DND-41 (cell line): Measurements from ENCODE around the gene FBXO41.
A peak's percentile ranks its signal among the peaks of the same experiment; 100 is the strongest.

ENCODE experiments used
- ATAC-seq: fragments of 200-7000 bp; cut with Tn5 transposase; 3 replicates; pipeline ENCODE4 v1.9.1; 2021; ENCODE audit warnings: low read depth; ENCODE audit not compliant: insufficient read depth
- DNase-seq: peaks from one replicate; pipeline ENCODE4 v3.0.0-alpha.2; 2020
- H2AFZ ChIP-seq: 2 replicates; pipeline ENCODE4 v1.6.0; 2012; ENCODE audit warnings: low read depth, low read length
- H3K27ac ChIP-seq: 2 replicates; pipeline ENCODE4 v1.5.1; 2012; ENCODE audit warnings: low read length, inconsistent platforms
- H3K27me3 ChIP-seq: fragments of 200-600 bp; sonication (generic); 2 replicates; pipeline ENCODE4 v1.6.0; 2012; ENCODE audit warnings: low read length, mild to moderate bottlenecking, inconsistent platforms; ENCODE audit not compliant: insufficient read depth, poor library complexity
- H3K36me3 ChIP-seq: 2 replicates; pipeline ENCODE4 v1.5.1; 2012; ENCODE audit warnings: low read length, inconsistent platforms; ENCODE audit not compliant: insufficient read depth
- H3K4me1 ChIP-seq: 2 replicates; pipeline ENCODE4 v1.5.1; 2012; ENCODE audit warnings: mild to moderate bottlenecking, low read length; ENCODE audit not compliant: insufficient read depth
- H3K4me2 ChIP-seq: 2 replicates; pipeline ENCODE4 v1.6.0; 2012; ENCODE audit warnings: mild to moderate bottlenecking, moderate library complexity, low read length, inconsistent platforms; ENCODE audit not compliant: insufficient read depth
- H3K4me3 ChIP-seq, 2 experiments: fragments of 200-600 bp in 1 of 2; shearing (Covaris generic) in 1 of 2; 2 replicates each; pipeline ENCODE4 v1.5.1; 2012 to 2016; ENCODE audit warnings: inconsistent platforms in 2 of 2, low read length in 2 of 2, mild to moderate bottlenecking in 2 of 2, low read depth in 1 of 2, moderate library complexity in 1 of 2
- H3K79me2 ChIP-seq: 2 replicates; pipeline ENCODE4 v1.6.0; 2012; ENCODE audit warnings: low read length, inconsistent platforms; ENCODE audit not compliant: insufficient read depth
- H3K9ac ChIP-seq: 2 replicates; pipeline ENCODE4 v1.6.0; 2012; ENCODE audit warnings: low read depth, mild to moderate bottlenecking, inconsistent platforms, low read length, moderate library complexity
- H3K9me3 ChIP-seq: 2 replicates; pipeline ENCODE4 v1.5.1; 2012; ENCODE audit warnings: low read length, moderate library complexity, mild to moderate bottlenecking, inconsistent platforms; ENCODE audit not compliant: insufficient read depth, severe bottlenecking
- H4K20me1 ChIP-seq: 2 replicates; pipeline ENCODE4 v1.6.0; 2012; ENCODE audit warnings: low read length; ENCODE audit not compliant: insufficient read depth
- CTCF ChIP-seq: IDR thresholded peaks from 2 replicates; pipeline ENCODE4 v1.5.1; 2012; ENCODE audit warnings: borderline replicate concordance, low read length, moderate library complexity, mild to moderate bottlenecking; ENCODE audit not compliant: poor library complexity, severe bottlenecking; ENCODE audit errors: extremely low read depth
- EZH2 ChIP-seq: IDR thresholded peaks from 3 replicates; pipeline ENCODE4 v1.6.1; 2012; ENCODE audit warnings: borderline replicate concordance, low read depth, mild to moderate bottlenecking, moderate library complexity, low read length, inconsistent platforms; ENCODE audit not compliant: severe bottlenecking

FBXO41 gene

DNA sequence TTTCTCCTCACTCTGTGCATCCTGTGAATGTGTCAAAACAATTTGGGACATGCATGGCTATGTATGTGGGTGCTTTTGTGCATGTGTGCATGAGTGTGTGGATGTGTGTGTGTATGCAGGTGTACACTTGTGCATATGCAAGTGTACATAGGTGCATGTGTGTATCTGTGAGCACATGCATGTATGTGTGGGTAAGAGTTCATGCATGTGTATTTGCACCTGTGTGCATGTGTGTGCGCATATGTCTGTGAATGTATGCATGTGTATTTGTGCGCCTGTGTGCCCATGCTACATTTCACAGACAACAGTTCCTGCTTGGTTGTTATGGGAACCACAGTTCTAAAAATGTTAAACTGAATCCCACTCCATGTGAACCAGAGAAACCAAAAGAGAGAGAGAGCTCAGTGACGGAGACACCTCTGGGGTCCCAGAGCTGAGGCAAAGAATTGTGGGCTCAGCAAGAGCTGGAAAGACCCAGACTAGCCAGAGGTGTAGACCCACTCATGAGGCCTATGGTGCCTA is 1.9 kb upstream of the FBXO41 start:
- Histone ChIP-seq H3K4me1 (peaks cover 31% of the 10 kb centered on the region), H3K79me2 (peaks cover 30% of the 10 kb centered on the region), H2AFZ (no peak overlapping the region), H3K27ac (no peak overlapping the region), H3K27me3 (no peaks in the 10 kb centered on the region), H3K4me2 (peak overlapping the region; percentile 89; the same call in 1 of the 2 replicates), H3K9me3 (no peaks in the 10 kb centered on the region), H3K9ac (no peak overlapping the region), H4K20me1 (peaks cover 10% of the 10 kb centered on the region; the same call in 1 of the 2 replicates), H3K4me3 (no peak overlapping the region), H3K36me3 (peaks cover 6% of the 10 kb centered on the region)
- ATAC-seq (no peak), DNase-seq (no peak)
- TF ChIP-seq CTCF: no peak
- no peak for TF ChIP-seq EZH2

- ATAC-seq (peak; percentile 71), DNase-seq (peak; percentile 78)
- Histone ChIP-seq H4K20me1 (peaks cover 20% of the 10 kb centered on the region; the same call in 1 of the 2 replicates), H3K4me1 (peaks cover 39% of the 10 kb centered on the region), H3K9ac (peak overlapping the region; percentile 86), H3K4me2 (peak overlapping the region; percentile 89), H3K9me3 (no peaks in the 10 kb centered on the region), H3K36me3 (peaks cover 16% of the 10 kb centered on the region), H3K27ac (peak overlapping the region; percentile 92), H3K79me2 (peaks cover 39% of the 10 kb centered on the region), H3K4me3 (peak overlapping the region; percentile 68 to 70; a peak in 3 of 4 replicates), H2AFZ (peak overlapping the region; percentile 93), H3K27me3 (no peaks in the 10 kb centered on the region)
- TF ChIP-seq CTCF (peak; percentile 46), EZH2 (no peak)
Measured at GRCh38 chr2:73285159-73285739, 971 bp upstream of the FBXO41 start.

DNA sequence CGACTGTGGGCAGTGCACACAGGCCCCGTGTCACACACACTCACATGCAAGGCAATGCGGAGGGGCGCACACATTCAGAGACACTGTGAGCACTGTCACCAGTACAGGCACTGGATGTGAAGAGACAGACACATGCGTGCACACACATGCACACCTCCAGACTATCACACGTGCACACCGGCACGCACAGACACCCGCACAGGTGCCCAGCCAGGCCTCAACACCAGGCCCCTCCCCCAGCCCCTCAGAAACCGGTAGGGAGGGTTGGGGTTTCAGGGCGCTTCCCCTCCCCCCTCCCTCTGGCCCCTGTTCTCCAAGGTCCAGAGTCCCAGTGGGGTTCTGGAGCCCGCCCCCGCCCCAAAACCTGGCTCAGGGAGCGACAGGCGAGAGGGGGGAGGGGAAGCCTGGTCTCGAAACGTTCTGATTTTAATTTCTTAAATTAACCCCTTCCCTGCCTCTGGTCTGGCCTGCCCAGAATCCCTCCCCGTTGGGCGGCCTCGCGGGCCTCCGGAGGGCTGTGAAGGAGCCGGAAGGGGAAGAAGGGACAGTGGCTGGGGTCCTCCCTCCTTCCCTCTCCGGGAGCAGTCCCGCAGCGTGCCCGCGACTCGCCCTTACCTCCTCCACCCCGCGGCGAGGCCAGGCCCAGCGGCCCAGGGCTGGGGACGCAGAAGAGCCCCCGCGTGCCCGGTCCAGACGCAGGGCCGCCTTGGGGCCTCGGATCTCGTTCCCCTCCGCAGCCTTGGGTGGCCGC is 558 bp downstream of the FBXO41 start:
- Histone ChIP-seq H3K79me2 (peaks cover 54% of the 10 kb centered on the region), H3K27me3 (no peaks in the 10 kb centered on the region), H3K36me3 (peaks cover 21% of the 10 kb centered on the region), H2AFZ (peak overlapping the region; percentile 93), H3K27ac (peak overlapping the region; percentile 82), H3K4me2 (peak overlapping the region; percentile 89), H3K9me3 (no peaks in the 10 kb centered on the region), H4K20me1 (peaks cover 31% of the 10 kb centered on the region; the same call in 1 of the 2 replicates), H3K4me3 (peak overlapping the region; percentile 68 to 70), H3K4me1 (peaks cover 40% of the 10 kb centered on the region), H3K9ac (peak overlapping the region; percentile 86)
- DNase-seq (peak; percentile 41), ATAC-seq (peak; percentile 18)
- no peak for TF ChIP-seq EZH2
- peak; percentile 0 for TF ChIP-seq CTCF
